Kidney capillary endothelial cell (primary cell): ENCODE data around the gene PSMD10.

Experiments
- DNase-seq: peaks from one replicate; pipeline ENCODE4 v3.0.0-alpha.2; 2018; ENCODE audit warnings: low spot score

The PSMD10 gene

DNA sequence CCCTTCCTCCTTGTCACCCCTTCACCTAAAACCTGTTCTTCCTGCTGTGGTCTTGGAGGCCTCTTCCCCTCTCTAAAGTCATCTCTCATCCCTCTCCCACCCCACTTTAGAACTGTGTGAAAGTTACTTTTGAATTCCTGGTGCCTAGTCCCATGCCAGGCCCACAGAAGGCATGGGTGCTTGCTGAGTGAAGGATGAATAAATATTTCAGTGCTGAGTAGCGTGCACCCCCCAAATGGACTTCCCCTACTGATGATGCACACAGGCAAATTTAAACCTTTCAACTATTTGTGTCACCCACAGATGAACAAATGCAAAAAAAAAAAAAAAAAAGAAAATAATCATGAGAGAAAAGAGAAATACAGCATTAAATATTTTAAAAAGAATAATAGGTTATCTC is 19.8 kb downstream of the PSMD10 start:
- no peak for DNase-seq

DNA sequence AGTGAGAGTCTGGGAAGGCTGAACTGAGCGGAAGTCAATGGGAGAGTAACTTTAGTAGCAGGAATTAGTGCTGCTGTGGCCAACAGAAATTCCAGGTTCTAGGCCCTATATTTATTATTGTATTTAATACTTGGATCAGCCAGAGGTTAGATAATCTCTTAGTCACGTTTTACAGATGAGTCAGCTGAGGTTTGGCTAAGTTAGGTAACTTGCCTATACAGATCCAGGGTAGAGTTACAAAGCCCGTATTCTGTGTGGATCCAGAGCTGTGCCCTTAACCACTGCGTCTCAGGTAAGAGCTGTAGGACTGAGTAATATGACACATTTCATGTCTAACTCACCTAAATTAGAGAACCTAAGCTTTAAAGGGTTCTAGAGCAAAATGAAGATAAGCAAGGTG is 20.5 kb downstream of the PSMD10 start:
- DNase-seq, result no peak

DNA sequence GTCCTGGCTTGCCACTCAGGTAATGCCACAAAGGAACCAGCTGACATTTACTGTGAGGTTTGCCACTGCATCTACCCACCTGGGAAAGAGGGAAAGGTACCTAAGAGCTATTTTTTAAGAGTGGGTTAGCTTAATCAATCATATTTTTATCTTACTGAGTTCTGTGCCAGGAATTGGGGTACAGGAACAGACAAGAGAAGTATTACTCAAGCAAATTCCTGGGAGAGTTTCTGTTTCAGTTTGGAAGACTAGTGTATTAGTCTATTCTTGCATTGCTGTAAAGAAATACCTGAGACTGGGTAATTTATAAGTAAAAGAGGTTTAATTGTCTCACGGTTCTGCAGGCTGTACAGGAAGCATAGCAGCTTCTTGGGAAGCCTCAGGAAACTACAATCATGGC is 23.2 kb downstream of the PSMD10 start:
- DNase-seq, result no peak

DNA sequence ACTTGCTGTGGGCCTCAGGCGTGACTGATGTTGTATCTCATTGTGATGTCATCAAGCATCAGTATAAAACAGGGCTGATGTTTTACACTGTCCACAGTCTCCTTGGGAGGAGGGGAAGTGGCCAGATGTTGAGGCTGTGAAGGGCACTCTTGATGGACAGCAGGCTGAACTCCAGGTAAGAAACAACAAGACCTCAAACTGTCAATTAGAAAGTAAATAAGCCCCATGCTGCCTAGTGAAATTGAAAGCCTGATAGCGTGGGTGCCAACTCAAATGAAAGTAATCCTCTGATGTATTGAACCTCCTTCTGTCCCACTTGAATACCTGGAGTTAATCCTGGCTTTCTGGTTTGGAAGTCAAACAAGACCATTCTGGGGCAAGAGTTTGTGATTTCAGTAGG is 26.7 kb downstream of the PSMD10 start:
- no peak for DNase-seq

DNA sequence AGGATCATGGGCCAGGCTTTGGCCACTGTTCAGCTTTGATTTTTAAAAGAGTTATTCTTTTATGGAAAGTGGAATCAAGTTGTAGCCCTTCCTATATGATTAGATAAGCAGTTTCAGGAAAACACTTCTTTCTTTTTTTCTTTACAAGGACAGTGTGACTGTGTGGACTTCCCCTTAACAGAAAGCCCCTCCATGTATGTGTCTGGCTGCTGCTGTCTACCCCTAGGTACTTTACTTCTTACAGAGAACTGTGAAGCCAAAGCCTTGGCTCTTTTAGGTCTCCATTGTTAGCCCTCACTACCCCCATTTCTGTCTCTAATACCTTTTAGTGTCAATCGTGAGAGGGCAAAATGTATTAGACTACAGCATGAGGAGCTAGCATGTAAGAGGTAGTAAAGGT is 27.3 kb downstream of the PSMD10 start:
- no peak for DNase-seq

DNA sequence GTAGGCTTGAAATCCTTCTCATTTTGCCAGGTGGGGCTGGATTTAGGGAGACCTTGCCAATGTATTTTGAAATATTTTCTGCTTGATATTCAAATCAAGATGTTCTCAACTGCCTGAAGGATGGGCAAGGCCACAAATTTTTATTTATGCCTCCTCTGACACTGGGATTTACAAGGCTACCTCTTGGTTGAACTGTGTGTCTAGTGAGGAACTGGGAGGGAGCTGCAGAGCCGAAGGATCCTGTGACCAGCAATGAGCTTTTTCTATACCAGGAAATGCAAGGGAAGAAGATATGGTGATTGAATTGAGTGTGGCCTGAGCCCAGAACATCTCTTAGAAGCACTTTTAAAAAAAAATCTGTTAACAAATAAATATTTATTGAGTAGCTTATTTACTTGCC is 31.5 kb downstream of the PSMD10 start:
- no peak for DNase-seq

DNA sequence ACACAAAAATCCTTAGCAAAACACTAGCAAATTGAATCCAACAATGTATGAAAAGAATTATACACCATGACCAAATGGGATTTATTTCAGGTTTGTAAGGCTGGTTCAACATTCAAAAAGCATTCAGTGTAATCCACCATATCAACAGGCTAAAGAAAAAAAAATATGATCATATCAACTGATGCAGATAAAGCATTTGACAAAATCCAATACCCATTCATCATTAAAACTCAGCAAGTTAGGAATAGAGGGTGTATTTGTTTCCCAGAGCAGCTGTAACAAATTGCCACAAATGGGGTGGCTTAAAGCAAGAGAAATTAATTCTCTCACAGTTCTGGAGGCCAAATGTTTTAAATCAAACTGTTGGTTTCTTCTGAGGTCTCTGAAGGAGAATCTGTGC is 35.8 kb downstream of the PSMD10 start:
- DNase-seq, result no peak

DNA sequence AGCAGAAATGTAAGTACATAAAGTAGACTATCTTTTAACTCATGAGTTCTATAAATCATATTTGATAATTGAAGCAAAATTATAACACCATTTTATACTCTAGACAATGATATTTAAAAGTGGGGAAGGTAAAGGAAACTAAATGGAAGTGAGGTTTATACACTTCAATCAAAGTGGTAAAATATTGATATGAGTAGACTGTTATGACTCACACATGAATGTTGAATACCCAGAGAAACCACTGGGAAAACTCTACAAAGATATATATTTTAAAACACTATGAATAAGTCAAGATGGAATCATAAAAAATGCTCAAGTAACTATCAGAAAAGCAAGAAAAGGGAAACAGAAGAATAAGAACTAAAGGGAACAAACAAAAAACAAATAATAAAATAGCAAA is 38.1 kb downstream of the PSMD10 start:
- no peak for DNase-seq

DNA sequence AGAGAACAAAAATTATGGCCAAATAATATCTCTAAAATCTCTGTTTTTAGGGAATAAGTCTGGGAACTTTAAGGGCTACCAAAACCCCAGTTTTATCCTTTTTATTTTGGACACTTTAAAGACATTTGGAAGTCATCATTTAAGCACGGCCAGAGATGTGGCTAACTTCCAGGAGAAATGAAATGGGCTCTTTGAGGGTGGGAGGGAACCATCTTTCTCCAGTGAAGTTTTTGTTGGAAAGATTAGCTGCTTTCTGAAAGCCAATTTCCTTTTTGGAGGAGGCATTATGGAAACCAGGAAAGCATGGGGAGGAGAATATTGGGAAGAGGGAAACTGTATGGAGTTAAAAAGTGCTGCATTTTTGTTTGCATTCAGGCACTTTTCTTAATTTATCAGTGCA is 41.7 kb downstream of the PSMD10 start:
- no peak for DNase-seq

DNA sequence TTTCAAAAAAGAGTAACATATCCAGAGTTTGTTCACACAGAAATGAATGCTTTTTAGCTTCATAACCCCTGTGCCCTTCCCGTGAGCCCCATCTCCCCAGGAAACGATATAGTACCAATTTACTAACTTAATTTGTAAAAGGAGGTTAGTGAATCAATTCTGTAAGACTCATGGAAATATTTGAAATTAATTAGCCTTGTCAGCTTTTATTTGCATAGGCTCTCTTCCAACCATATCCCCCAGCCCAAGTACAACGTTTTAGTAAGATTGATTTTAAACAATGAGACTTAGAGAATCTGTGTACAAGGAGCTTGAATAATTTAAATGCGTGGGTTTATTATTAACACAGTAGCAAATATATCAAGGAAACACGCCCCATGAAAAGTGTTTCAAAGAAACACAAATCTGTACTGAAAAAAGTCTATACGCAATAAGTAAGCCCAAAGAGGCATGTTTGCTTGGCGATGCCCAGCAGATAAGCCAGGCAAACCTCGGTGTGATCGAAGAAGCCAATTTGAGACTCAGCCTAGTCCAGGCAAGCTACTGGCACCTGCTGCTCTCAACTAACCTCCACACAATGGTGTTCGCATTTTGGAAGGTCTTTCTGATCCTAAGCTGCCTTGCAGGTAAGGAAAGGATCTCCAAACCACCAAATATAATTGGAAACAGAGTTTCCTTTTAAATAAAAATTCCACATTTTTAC is 46.6 kb downstream of the PSMD10 start, which contains the start of gene VSIG1:
Gene VSIG1 (plus strand): TSS at position 512 of the 703 bp plus-strand sequence. CDS start 66 bp downstream, at position 578.
- DNase-seq, result no peak

DNA sequence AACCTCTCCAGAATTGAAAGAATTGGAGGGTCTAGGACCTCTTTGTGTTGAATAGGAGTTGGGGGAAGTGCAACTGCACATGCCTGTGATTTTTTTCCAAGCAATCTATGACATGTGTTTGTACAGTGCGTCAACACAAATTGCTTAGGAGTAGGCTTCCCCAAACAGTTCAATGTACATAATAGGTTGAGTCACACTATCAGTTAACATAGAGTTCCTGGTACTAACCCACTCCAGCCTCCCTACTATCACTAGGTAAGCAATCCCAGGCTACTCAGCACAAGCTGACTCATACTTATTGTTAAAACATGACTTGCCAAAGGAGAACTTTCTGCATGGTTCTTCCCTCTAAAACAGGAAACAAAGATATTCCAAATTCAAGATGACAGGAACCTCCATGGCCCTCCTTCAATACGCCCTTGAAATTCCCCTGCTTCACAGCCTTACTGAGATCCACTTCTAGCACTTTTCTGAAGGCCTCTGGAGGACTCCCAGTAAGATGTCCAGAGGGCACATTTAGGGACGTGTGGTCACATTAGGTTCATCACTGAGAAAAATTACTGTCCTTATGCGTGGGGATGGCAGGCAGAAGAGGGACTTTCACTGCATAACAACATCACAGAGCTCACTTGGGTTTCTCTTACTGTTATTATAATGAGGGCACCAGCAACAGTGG is 54.9 kb downstream of the PSMD10 start:
- peak; percentile 79 for DNase-seq

DNA sequence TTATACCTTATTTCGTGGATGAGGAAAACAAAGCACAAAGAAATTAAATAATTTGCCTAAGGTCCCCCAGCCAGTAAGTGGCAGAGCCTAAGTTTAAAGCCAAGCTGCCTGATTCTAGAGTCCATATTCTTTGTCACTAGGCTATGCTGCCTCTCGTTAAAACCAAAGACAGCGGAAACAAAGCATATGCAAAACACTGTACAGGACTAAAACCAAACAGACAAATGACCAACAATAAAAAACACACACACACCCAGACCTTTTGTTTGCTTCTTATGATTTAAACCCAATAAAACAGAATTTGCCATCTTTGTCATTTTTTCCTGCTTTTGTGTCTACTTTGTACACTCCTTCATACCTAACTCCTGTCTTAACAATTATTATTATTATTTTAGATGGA is 56.6 kb downstream of the PSMD10 start:
- DNase-seq, result no peak
